GM12891 (cell line): Measurements from ENCODE around the gene RGL2.

ENCODE experiments used
- PAX5 ChIP-seq: IDR thresholded peaks from 2 replicates; pipeline ENCODE4 v1.6.1; 2011; ENCODE audit warnings: low read length, moderate library complexity, mild to moderate bottlenecking; ENCODE audit not compliant: insufficient read depth, severe bottlenecking
- POLR2A ChIP-seq: IDR thresholded peaks from 2 replicates; pipeline ENCODE4 v1.6.1; 2011; ENCODE audit warnings: low read depth, low read length, control low read depth
- POLR2AphosphoS5 ChIP-seq: IDR thresholded peaks from 2 replicates; pipeline ENCODE4 v1.6.1; 2011; ENCODE audit warnings: low read depth, low read length, control low read depth
- SPI1 ChIP-seq: IDR thresholded peaks from 2 replicates; pipeline ENCODE4 v1.6.1; 2011; ENCODE audit warnings: low read depth, low read length, control low read depth
- TAF1 ChIP-seq: IDR thresholded peaks from 2 replicates; pipeline ENCODE4 v1.6.1; 2011; ENCODE audit warnings: low read depth, low read length, control low read depth

DNA sequence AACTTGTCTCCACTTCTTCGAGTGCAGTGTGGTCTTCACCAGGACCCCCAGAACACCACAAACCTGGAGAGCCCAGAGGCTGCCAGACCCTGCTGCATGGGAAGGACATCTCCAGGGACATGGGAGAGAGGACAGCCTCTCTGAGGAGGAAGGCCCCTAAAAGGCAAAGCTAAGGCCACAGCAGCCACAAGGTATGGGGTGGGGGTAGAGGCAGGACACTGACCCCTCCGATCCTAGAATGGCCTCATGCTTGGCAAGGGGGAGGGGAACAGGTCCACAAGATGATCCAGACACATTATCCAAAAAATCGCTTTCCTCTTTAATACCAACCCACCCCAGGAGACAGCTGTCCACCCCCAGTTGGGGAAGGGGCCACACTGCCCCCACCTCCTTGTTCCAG is 19.9 kb downstream of the RGL2 start:
- TF ChIP-seq POLR2AphosphoS5 (no peak), TAF1 (no peak), POLR2A (no peak), SPI1 (no peak), PAX5 (no peak)
